ENCODE data around the gene PDE7B.

Gene PDE7B

GRCh38 chr6:135938576-135939207, 87.2 kb downstream of the PDE7B start:
- no peak for DNase-seq

- no peak for DNase-seq
Measured at GRCh38 chr6:135939208-135939591, 87.7 kb downstream of the PDE7B start.

- DNase-seq: no peak
Measured at GRCh38 chr6:135940616-135941167, 89.2 kb downstream of the PDE7B start.

DNA sequence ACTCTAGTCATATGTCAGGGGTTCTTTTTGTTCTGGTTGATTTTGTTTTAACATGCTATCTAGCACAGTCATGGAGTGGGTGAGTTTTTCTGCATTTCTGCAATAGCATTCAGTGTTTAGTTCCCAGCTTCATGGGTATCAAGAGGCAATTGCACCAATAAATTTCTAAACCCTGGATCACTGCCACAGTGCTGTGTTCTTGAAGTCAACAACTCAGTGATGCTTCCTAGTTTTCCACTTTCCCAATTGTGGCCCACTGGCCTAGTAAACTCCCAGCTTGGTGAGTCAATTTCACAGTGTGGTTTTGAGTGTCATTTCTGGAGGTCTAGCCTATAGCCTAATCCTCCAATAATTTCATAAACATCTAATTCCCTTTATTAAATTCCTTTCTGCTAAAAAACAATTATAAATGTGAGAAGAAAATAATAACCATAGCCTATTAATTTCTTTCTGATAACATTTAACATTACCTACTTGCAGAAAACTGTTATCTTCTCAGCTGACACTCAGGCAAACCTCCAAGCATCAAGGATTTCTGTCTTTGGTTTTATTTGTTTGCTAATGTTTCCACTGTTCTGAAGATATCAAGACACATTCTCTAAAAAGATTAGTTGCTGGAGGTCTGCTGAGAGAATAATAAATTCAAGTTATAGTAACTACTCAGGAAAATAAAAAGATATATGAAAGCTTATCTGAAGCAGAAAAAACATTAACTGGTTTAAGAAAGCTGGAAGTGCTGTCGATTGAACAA, 89.9 kb downstream of the PDE7B start:
- no peak for DNase-seq

DNA sequence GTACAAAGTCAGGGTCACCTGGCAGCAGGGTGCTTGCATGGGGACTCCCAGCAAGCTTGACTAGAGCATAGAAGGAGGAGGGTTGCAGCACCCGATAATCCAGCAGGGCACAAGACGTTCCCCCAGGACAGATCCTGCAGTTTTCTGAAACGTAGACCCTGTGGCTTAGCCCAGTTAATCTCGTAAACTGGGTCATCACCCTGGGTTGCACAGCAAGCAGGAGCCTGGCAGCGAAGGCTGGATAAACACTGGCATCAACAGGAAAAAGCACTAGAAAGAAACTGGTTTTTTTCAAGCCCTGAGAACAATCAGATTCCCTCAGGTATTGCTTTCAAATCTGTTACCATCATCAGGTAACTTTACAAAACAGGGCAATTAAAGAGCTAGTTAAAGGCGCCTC, 92.6 kb downstream of the PDE7B start:
- DNase-seq: no peak

GRCh38 chr6:135946674-135947073, 95.2 kb downstream of the PDE7B start:
- no peak for DNase-seq

DNA sequence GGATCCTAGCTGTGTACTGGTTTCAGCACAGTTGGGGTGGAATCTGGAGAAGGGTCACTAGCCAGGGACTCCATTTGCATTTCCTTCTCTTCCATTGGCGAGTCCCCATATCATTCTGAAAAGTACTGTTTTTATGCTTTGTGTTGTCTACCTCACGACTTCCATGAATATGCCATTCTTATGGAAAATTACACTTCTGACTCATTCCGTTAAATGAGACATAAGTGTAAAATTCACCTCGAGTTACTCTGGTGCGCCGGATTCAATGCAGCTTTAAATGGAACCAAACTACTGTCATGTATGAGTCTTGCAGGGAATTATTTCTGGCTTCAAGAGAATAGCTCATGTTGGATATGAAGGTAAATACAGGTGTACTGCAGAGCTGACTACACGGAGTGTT, 99.2 kb downstream of the PDE7B start:
- DNase-seq: no peak

- no peak for DNase-seq
Measured at GRCh38 chr6:135951169-135951568, 99.7 kb downstream of the PDE7B start.

DNA sequence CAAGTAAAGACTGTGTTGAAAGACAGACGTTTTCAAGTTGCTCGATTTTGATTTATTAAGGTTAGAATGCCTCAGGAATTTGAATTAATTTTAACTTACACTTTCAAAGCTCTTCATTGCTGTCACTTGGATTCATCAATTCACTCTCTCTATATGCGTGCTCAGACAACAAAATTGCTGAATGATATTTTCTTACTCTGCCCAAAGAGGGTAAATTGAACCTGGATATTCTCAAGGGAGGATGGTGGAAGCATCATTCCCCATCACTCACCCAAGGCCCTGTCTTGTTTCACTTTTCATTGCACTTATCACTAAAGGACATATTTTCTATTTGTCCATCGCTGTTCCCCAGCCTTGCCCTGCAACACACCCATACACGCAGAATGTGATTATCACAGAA, 102.3 kb downstream of the PDE7B start:
- no peak for DNase-seq

DNA sequence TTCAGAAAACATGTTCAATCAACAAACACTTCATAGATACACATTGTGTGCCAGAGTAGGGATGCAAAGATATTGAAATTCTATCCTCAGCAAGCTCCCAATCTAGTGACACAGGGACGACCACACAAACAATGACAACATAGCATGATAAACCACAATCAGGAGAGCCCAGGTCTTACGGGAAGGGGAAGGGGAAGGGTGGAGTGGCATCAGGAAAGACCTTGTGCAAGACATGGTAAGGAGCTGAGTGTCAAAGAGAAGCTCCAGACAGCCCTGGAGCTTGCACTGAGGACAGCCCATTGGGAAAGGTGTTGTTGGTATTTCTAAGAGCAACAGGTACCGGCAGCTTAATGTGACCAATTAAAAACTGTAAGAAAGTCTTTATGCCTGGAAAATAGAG, 103.6 kb downstream of the PDE7B start:
- DNase-seq: no peak

DNA sequence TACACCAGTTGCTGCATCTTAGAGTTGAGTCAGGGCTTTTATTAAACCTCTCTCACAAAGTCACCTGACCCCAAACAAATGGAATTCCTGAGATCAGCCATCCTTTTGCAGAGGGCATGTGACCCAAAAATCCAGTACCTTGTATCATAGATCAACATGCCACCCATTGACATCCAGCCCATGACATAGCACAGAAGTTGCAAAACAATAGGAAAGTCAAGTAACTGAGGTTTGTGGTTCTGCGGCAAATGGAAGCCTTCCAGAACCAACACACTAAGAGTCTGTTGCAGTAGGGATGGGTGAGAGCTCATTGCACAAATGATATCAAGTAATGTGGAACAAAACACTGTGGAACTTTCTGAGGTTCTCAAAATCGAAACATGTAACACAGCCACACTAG, 111.2 kb downstream of the PDE7B start:
- no peak for DNase-seq

DNA sequence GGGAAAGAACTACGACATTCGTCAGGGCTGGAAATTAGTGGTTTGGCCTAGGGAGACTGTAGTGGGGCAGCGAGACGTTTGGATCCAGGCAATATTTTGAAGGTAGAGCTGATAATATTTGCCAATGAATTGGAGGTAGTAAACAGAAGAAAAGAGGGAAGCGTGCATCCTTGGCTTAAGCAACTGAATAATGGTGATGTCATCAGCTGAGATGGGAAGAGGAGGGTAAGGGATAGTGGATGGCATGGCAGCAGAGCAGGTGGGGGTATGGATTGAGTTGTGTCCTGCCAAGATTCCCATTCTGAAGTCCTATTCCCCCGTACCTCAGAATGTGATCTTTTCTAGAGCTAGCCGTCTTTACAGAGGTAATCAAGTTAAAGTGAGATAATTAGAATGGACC, 119.2 kb downstream of the PDE7B start:
- no peak for DNase-seq

DNA sequence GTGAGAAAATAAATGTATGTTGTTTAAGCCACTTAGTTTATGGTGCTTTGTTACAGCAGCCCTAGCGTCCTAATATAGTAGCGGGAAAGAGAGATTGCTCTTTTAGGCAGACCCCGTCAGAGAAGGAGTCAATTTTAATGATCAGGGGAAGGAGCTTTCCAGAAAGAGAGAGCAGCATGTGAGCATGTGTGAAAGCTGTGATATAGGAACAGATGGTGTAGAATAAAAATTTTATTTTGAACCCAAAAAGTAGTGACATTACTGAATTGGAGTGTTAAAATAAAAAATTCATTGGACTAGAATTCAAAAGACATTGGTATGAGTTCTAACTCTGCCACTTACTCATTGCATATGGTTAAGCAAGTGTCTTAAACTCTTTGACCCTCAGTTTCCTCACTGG, 119.8 kb downstream of the PDE7B start:
- DNase-seq: no peak

DNA sequence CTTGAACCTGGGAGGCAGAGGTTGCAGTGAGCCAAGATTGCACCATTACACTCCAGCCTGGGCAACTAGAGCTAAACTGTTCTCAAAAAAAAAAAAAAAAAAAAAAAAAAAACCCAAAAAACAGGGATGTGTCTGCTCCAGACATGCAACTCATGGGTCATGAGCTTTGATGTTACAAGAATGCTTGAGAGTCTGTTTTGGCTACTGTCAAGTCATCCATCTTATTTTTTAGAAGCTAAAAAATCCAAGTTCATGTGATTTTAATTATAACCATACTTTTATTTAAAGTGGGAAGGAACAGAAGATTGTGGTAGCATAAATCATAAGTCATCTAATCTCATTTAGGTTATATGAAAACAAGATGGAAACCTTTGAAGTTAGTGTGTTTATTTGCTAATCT, 120.6 kb downstream of the PDE7B start:
- no peak for DNase-seq

DNA sequence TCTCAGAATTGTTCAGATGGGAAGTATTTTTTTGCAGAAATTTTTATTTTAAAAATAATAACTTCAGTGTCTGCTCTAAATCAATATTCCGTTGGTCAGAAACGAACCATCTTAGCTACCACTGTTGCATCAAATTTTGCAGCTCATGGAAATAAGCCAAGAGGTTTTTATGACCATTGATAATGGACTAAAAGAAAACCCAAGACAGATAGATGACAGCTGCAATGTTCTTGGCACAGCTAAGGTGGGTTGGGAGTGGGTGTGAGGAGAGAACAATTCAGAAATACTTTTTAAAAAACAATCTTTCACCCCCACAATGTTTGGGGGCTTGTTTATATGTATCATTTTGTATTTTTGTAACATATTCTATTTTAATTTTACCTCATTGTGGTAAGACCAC, 121.1 kb downstream of the PDE7B start:
- DNase-seq: no peak

GRCh38 chr6:135974426-135974825, 122.9 kb downstream of the PDE7B start:
- no peak for DNase-seq

DNA sequence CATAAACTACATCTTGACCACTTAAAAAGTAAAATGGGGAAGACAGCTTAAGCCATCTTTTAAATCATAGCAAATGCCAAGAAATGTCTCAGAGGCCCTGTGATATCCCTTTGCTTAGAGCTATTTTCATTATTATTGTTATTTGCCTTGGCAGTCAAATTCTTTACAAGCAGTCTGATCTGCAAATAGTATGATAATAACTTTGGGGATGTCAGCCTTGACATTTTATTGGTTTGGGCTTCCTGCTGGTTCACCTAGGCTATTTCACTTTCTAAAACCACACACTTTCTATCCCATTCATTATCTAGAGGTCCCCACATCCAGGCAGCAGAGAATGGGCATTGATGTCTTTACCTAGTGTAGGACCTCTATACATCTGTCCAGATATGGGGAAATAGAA, 125.1 kb downstream of the PDE7B start:
- no peak for DNase-seq

GRCh38 chr6:135983093-135983492, 131.6 kb downstream of the PDE7B start:
- DNase-seq: no peak

GRCh38 chr6:135983718-135984343, 132.3 kb downstream of the PDE7B start:
- no peak for DNase-seq

GRCh38 chr6:135985471-135985870, 134.0 kb downstream of the PDE7B start:
- DNase-seq: no peak

GRCh38 chr6:135987226-135987625, 135.7 kb downstream of the PDE7B start:
- no peak for DNase-seq

DNA sequence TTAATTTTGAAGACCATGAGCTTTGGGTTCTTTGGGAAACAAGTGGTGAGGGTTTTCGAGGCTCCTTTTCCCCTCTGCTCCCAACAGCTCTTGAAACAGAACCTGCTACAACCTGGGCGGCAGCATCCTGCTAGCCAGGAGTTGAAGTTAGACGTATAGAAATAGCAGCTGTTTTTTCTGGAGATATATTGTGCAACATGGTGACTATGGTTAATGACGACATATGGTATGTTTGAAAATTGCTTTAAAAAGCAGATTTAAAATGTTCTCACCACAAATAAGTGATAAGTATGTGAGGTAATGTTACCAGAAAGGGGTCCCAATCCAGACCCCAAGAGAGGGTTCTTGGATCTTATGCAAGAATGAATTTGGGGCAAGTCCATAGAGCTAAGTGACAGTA, 138.9 kb downstream of the PDE7B start:
- no peak for DNase-seq

DNA sequence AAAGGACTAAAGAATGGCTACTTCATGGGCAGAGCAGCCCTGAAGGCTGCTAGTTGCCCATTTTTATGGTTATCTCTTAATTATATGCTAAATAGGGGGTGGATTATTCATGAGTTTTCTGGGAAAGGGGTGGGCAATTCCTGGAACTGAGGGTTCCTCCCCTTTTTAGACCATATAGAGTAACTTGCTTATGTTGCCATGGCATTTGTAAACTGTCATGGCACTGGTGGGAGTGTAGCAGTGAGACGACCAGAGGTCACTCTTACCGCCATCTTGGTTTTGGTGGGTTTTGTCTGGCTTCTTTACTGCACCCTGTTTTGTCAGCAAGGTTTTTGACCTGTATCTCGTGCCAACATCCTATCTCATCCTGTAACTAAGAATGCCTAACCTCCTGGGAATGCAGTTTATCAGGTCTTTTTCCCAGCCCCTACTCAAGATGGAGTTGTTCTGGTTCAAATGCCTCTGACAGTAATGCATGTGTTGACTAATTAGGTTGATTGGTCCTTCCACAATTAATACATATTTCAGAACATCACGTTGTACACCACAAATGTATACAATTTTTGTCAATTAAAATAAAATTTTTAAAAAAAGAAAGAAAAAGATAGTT, 139.5 kb downstream of the PDE7B start:
- DNase-seq: no peak

DNA sequence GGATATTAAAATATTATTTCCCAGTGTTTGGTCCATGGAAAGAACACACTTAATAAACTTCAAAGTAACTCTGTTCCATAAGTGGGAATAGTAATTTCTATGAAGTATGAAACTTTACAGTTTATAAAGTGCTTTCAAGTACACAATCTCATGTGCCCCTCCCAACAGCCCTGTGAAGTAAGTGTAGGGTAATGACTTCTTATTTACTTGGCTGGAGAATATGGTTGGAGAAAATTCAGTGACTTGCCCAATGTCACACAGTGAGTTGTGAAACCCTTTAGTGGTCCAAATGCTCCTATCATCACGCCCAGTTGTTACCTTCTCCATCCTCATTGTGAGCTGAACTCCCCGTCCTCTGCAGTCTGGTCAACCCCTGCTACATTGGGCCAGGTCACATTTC, 141.2 kb downstream of the PDE7B start:
- DNase-seq: no peak
